ENCODE results near the gene PCDHGA7. TPM values are rescaled to one million over a fixed set of nuclear protein-coding genes. Genes with fewer than 3 reads are reported as not detected.
"Not testable (repeated sequence)": the region's sequence is repeated elsewhere in the genome, so short reads cannot be mapped to it uniquely, and the experiment has no call there.

Gene PCDHGA7
- total RNA-seq, 1 donor from 2014 or later = 2.2 TPM

GRCh38 chr5:141373673-141374317 lies 8.7 kb upstream of the PCDHGA7 start, which contains the start of gene PCDHGA6:
PCDHGA6 (plus strand) TSS chr5:141373891; CDS start chr5:141374084, 193 bp downstream.
- DNase-seq (ENCODE audit: low read depth) = no peak
- Histone ChIP-seq H3K27me3 (ENCODE audit: control insufficient read depth, insufficient read depth, low read length) (peaks cover 21% of the 10 kb centered on the region), H3K4me3 (ENCODE audit: low read depth, low read length) (no peak within 1 kb of the TSS), H3K36me3 (ENCODE audit: control insufficient read depth, insufficient read depth, low read length) (no peaks in the 10 kb centered on the region)
- peak; percentile 34 for TF ChIP-seq CTCF (IDR thresholded peaks at IDR 0.05; ENCODE audit: insufficient read depth, low read length, poor library complexity, severe bottlenecking)

GRCh38 chr5:141374627-141375026 lies 7.9 kb upstream of the PCDHGA7 start:
- H3K4me3 ChIP-seq (ENCODE audit: low read depth, low read length) = no peak overlapping the region
- no peak for DNase-seq (ENCODE audit: low read depth)
- TF ChIP-seq CTCF (IDR thresholded peaks at IDR 0.05; ENCODE audit: insufficient read depth, low read length, poor library complexity, severe bottlenecking) = no peak
- H3K27me3 ChIP-seq (ENCODE audit: control insufficient read depth, insufficient read depth, low read length) = peaks cover 21% of the 10 kb centered on the region
- no peaks in the 10 kb centered on the region for H3K36me3 ChIP-seq (ENCODE audit: control insufficient read depth, insufficient read depth, low read length)

GRCh38 chr5:141375444-141376155 lies 6.9 kb upstream of the PCDHGA7 start:
- H3K27me3 ChIP-seq (ENCODE audit: control insufficient read depth, insufficient read depth, low read length) = peaks cover 20% of the 10 kb centered on the region
- H3K4me3 ChIP-seq (ENCODE audit: low read depth, low read length); H3K36me3 ChIP-seq (ENCODE audit: control insufficient read depth, insufficient read depth, low read length); DNase-seq (ENCODE audit: low read depth): not testable (repeated sequence)

GRCh38 chr5:141383345-141383744 lies 803 bp downstream of the PCDHGA7 start:
- DNase-seq (ENCODE audit: low read depth) = no peak

GRCh38 chr5:141384471-141385267 lies 2.1 kb downstream of the PCDHGA7 start:
- Histone ChIP-seq H3K27me3 (ENCODE audit: control insufficient read depth, insufficient read depth, low read length) (peaks cover 16% of the 10 kb centered on the region), H3K36me3 (ENCODE audit: control insufficient read depth, insufficient read depth, low read length) (no peaks in the 10 kb centered on the region), H3K4me3 (ENCODE audit: low read depth, low read length) (no peak overlapping the region)
- no peak for DNase-seq (ENCODE audit: low read depth)
- no peak for TF ChIP-seq CTCF (IDR thresholded peaks at IDR 0.05; ENCODE audit: insufficient read depth, low read length, poor library complexity, severe bottlenecking)

More at GRCh38 chr5:141383345-141383744, 803 bp downstream of the PCDHGA7 start:
- no peak overlapping the region for H3K4me3 ChIP-seq (ENCODE audit: low read depth, low read length)
- no peak for TF ChIP-seq CTCF (IDR thresholded peaks at IDR 0.05; ENCODE audit: insufficient read depth, low read length, poor library complexity, severe bottlenecking)
- H3K36me3 ChIP-seq (ENCODE audit: control insufficient read depth, insufficient read depth, low read length) = no peaks in the 10 kb centered on the region
- H3K27me3 ChIP-seq (ENCODE audit: control insufficient read depth, insufficient read depth, low read length) = peaks cover 9% of the 10 kb centered on the region
